Right lobe of liver (tissue), 4 donors: ENCODE measurements around the gene ENTPD8.

ENCODE experiments used
- CTCF ChIP-seq, 4 donors: fragments of 200-600 bp in 3 of 4; fragments of 450-650 bp in 1 of 4; IDR thresholded peaks; one replicate each; pipeline versions ENCODE4 v1.5.1 to v1.8.0; 2016 to 2022; ENCODE audit warnings: antibody characterized with exemption in 4 of 4, mild to moderate bottlenecking in 2 of 4
- POLR2A ChIP-seq: fragments of 450-650 bp; IDR thresholded peaks from one replicate; pipeline ENCODE4 v1.6.1; 2017; ENCODE audit warnings: antibody characterized with exemption, mild to moderate bottlenecking
- donor health status: DM: no; HTN: no; CAD: no.
- donor health status: DM: no; HTN: no; CAD: no.
- donor health status: DM: no; HTN: yes; CAD: no.

- TF ChIP-seq POLR2A (no peak), CTCF (IDR thresholded peaks at IDR 0.05) (no peak)
These were observed 1.9 kb downstream of the ENTPD8 start for GRCh38 chr9:137439158-137439714.
